HepG2 (cell line): ENCODE measurements around the gene CRADD.

ENCODE experiments used
- ATF1 ChIP-seq: IDR thresholded peaks from 2 replicates; pipeline ENCODE4 v1.6.1; 2016; ENCODE audit warnings: mild to moderate bottlenecking, control low read depth
- CTCF ChIP-seq: sonication (generic); formaldehyde crosslinking; IDR thresholded peaks from 2 replicates; pipeline ENCODE4 v1.5.0; 2020; ENCODE audit warnings: mild to moderate bottlenecking, missing genetic modification reagents, moderate library complexity
- EED ChIP-seq: sonication (generic); formaldehyde crosslinking; IDR thresholded peaks from 2 replicates; pipeline ENCODE4 v1.5.0; 2020; ENCODE audit warnings: mild to moderate bottlenecking, missing genetic modification reagents
- EZH2 ChIP-seq: conservative IDR thresholded peaks from 2 replicates; pipeline ENCODE4 v1.6.1; 2012; ENCODE audit warnings: mild to moderate bottlenecking, low read depth, low read length, moderate library complexity
- HMG20A ChIP-seq: IDR thresholded peaks from 2 replicates; pipeline ENCODE4 v1.6.1; 2016; ENCODE audit warnings: borderline replicate concordance
- U2AF1 ChIP-seq: fragments of 200-400 bp; formaldehyde crosslinking; optimal IDR thresholded peaks from 2 replicates; pipeline ENCODE3; 2017; ENCODE audit warnings: mild to moderate bottlenecking, low read depth, low read length
- TF ChIP-seq, protein P1 (sequence below): sonication (generic); formaldehyde crosslinking; IDR thresholded peaks from 2 replicates; pipeline ENCODE4 v1.4.0; 2020; ENCODE audit warnings: missing genetic modification reagents

- TF ChIP-seq HMG20A (CRISPR knock-in tag) (no peak), CTCF (no peak), EZH2 (no peak), EED (CRISPR knock-in tag) (no peak), U2AF1 (no peak), ATF1 (CRISPR knock-in tag) (no peak)
- TF ChIP-seq, protein P1, sequence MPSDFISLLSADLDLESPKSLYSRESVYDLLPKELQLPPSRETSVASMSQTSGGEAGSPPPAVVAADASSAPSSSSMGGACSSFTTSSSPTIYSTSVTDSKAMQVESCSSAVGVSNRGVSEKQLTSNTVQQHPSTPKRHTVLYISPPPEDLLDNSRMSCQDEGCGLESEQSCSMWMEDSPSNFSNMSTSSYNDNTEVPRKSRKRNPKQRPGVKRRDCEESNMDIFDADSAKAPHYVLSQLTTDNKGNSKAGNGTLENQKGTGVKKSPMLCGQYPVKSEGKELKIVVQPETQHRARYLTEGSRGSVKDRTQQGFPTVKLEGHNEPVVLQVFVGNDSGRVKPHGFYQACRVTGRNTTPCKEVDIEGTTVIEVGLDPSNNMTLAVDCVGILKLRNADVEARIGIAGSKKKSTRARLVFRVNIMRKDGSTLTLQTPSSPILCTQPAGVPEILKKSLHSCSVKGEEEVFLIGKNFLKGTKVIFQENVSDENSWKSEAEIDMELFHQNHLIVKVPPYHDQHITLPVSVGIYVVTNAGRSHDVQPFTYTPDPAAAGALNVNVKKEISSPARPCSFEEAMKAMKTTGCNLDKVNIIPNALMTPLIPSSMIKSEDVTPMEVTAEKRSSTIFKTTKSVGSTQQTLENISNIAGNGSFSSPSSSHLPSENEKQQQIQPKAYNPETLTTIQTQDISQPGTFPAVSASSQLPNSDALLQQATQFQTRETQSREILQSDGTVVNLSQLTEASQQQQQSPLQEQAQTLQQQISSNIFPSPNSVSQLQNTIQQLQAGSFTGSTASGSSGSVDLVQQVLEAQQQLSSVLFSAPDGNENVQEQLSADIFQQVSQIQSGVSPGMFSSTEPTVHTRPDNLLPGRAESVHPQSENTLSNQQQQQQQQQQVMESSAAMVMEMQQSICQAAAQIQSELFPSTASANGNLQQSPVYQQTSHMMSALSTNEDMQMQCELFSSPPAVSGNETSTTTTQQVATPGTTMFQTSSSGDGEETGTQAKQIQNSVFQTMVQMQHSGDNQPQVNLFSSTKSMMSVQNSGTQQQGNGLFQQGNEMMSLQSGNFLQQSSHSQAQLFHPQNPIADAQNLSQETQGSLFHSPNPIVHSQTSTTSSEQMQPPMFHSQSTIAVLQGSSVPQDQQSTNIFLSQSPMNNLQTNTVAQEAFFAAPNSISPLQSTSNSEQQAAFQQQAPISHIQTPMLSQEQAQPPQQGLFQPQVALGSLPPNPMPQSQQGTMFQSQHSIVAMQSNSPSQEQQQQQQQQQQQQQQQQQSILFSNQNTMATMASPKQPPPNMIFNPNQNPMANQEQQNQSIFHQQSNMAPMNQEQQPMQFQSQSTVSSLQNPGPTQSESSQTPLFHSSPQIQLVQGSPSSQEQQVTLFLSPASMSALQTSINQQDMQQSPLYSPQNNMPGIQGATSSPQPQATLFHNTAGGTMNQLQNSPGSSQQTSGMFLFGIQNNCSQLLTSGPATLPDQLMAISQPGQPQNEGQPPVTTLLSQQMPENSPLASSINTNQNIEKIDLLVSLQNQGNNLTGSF (CRISPR knock-in tag), result no peak
These were observed 81.7 kb downstream of the CRADD start for GRCh38 chr12:93758801-93759373.
